Stimulated activated CD4-positive, alpha-beta T cell treated with anti-CD3 and anti-CD28 coated beads, Interleukin-12 subunit alpha, Interleukin-12 subunit beta, amount 100 ng/mL, for 4 hours (primary cell): Measurements from ENCODE around the gene ATAD2B.

Experiments used
- DNase-seq: peaks from one replicate; pipeline ENCODE4 v3.0.0-alpha.2; 2020

Gene ATAD2B

DNA sequence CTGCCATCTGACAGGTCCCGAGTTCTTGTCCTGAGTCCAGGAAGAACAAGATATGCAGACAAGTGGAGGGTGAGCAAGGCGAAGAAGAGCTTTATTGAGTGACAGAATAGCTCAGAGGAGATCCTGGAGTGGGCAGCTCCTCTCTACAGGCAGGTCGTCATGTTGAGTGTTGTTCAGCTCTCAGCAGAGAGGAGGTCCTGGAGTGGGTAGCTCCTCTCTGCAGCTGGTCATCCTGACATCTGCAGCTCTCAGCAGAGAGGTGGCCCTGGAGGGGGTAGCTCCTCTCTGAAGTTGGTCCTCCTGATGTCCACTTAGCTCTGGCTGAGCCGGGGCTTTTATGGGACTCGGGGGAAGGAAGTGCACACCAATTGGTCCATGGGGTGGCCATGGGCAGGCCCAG is 90.4 kb downstream of the ATAD2B start:
- no peak for DNase-seq

GRCh38 chr2:23835988-23836387 is 90.9 kb downstream of the ATAD2B start:
- DNase-seq = no peak

DNA sequence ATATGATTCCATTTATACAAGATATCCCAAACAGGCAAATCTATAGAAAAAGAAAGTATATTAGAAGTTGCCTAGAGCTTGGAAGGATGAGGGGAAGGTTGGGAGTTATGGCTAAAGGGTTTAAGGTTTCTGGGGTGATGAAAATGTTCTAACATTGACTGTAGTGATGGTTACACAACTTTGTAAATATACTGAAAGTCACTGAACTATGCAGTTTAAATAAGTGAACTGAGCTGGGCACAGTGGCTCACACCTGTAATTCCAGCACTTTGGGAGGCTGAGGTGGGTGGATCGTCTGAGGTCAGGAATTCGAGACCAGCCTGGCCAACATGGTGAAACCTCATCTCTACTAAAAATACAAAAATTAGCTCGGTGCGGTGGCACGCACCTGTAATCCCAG is 91.5 kb downstream of the ATAD2B start:
- no peak for DNase-seq

GRCh38 chr2:23828986-23829385 is 97.9 kb downstream of the ATAD2B start:
- no peak for DNase-seq

GRCh38 chr2:23828256-23828980 is 98.5 kb downstream of the ATAD2B start:
- no peak for DNase-seq

DNA sequence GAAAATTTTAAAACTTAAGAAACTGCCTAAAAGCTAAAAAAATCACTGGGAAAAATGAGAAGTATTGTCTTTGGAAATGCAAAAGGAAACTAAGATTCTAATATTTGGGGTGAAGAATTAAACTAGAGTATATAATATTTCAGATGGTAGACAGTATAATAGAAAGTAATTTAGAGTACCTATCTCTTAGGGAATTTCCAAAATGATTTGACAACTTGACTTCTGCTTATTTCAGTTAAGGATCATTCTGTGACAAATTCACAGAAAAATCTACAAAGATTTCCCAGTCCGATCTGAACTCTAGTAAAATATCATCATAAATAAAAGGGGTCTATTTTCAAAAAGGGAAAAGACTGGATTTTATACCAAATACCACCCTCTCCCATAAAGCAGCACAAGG is 99.6 kb downstream of the ATAD2B start:
- DNase-seq = no peak

- no peak for DNase-seq
These were observed 100.2 kb downstream of the ATAD2B start for GRCh38 chr2:23826771-23827170.

- no peak for DNase-seq
These were observed 100.9 kb downstream of the ATAD2B start for GRCh38 chr2:23826040-23826439.

- DNase-seq = no peak
These were observed 102.1 kb downstream of the ATAD2B start for GRCh38 chr2:23824777-23825212.

DNA sequence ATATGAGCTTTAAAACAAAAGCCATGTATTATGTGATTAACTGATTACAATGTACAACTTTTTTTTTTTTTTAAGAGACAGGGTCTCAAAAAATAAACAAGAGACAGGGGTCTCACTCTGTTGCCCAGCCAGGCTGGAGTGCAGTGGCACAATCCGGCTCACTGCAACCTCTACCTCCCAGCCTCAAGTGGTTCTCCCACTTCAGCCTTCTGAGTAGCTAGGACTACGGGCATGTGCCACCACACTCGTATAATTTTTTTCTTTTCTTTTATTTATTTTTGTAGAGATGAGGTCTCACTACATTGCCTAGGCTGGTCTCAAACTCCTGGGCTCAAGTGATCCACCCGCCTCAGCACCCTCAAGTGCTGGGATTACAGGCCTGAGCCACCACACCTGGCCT is 103.1 kb downstream of the ATAD2B start:
- DNase-seq = no peak

DNA sequence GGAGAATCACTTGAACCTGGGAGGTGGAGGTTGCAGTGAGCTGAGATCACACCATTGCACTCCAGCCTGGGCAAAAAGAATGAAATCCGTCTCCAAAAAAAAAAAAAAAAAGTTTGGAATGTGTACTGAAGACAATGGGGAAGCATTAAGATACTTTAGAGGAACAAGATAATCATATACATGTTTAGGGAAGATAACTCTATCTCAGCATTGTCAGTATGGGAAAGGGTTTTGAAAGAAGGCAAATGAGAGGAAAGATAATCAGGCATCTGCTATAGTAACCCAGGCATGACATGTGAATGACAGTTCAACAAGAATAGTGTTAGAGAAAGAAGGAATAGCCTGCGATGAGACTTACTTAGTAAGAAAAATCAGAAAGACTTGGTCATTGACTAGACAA is 112.0 kb downstream of the ATAD2B start:
- no peak for DNase-seq

DNA sequence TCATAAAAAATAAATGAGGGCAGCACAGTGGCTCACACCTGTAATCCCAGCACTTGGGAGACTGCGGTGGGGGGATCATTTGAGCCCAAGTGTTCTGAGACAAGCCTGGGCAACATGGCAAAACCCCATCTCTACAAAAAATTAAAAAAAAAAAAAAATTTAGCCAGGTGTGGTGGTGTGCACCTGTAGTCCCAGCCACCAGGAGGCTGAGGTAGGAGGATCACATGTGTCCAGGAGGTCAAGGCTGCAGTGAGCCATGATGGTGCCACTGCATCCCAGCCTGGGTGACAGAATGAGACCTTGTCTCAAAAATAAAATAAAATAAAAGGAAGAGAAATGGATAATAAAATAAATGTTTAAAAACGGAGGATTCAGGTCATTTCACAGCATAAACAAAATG is 113.5 kb downstream of the ATAD2B start:
- no peak for DNase-seq

GRCh38 chr2:23809150-23809549 is 117.8 kb downstream of the ATAD2B start:
- DNase-seq = no peak

- no peak for DNase-seq
These were observed 120.2 kb downstream of the ATAD2B start for GRCh38 chr2:23806665-23807249.

DNA sequence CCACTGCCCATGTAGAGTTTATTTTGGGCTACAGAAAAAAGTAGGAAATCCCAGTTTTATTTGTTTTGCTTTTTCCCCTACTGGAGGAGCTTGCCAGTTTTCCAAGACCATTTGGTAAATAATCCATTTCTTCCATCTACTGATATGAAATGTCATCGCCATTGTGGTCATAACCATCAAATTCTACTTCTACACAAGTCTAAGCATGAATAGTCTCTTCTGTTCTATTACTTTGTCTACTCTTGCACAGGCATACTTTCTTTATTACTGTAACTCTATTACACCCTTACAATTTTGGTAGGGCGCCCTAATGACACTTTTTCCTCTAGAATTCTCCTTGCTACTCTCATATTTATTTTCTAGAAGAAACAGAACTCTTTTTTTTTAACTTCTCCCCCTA is 120.7 kb downstream of the ATAD2B start:
- no peak for DNase-seq

DNA sequence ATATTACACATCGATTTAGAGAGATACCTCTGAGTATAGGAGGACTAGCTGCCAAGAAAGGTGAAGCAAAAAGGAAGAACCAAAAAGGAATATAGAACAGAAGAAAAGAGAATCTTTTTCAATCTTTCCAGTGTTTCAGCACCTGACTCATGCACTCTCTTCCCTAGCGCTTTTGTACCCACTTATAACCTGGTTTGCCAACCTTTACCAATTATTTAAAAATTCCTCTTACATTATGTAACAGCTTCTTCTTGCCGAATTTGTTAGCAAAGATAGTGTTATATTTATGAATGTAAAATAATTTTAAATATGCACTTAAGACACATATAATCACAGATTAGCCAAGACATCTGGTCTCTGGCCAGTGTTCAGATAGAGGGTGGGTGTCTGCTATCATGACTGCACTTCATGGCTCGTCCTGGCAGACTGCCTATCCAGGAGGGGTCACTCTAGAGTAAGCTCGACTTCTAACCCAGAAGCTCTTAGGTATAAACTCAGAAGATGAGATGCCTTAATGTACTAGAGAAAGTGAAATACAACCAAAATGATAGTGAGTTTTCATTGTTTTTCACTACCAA is 122.9 kb downstream of the ATAD2B start:
- DNase-seq = no peak

- DNase-seq = no peak
These were observed 123.5 kb downstream of the ATAD2B start for GRCh38 chr2:23803264-23803964.

- DNase-seq = no peak
These were observed 125.5 kb downstream of the ATAD2B start for GRCh38 chr2:23801396-23801795.

GRCh38 chr2:23794234-23794633 is 132.7 kb downstream of the ATAD2B start:
- DNase-seq = no peak

DNA sequence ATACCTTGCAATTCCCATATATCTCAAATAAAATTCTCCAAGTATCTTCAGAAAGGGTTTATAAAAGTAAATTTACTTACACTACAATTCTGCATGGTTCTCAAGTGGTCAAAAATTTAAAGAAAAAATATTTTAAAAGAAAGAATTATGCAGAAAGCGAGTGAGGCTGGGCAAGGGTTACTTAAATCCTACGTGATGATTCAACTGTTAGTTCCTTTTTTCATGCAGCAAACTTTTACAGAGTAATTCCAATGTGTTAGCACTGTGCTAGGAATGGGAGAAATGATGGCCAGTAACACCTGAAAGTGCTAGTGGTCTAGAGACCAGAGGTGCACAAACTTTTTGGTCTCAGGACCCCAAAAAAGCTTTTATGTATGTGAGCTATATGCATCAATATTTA is 133.4 kb downstream of the ATAD2B start:
- DNase-seq = no peak

DNA sequence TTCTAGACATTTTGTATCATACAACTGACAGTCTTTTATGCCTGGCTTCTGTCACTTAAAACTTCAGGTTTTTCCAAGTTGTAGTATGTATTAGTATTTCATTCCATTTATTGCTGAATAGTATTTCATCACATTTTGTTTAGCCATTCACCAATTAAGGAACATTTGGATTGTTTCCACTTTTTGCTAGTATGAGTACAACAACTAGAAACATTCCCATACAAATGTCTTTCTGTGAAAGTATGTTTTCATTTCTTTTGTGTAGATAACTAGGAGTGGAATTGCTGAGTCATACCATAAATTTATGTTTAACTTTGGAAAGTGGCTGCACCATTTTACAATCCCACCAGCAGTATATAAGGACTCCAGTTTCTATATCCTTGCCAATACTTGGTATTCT is 135.9 kb downstream of the ATAD2B start:
- no peak for DNase-seq

DNA sequence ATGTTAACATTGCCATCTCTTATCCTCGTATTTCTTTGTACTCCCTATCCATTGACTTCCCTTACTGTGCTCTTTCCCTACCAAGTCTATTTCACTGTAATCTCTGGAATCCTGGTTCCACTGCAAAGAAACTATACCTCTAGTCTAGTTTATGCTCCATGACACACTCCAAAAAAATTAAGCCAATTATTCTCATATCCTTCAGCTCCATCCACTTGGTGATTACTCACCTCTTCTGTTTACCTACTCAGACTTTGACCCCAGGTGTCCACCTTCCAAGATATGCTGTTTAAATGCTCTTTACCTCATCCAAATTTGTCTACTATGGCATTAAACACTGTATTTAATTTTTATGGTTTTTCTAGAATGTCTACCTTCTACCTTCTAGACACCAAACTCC is 137.9 kb downstream of the ATAD2B start:
- no peak for DNase-seq

DNA sequence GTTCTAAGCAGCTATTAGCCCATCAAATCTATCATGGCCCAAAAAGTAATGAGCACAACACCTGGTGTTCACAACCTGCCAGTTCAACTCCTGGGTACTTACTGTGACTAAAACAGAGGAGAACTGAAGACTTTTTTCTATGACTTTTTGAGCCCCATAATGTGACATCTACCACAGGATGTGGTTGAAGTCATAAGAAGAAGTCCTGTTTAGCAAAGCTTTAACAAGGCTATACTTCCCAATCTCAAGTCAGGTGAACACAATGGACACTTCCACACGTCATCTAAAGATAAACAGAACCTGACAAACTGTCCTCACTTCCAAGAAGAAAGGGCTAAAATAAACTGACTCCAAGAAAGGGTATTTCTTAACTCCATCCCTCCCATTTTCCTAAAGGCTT is 138.8 kb downstream of the ATAD2B start:
- DNase-seq = no peak

- DNase-seq = no peak
These were observed 142.0 kb downstream of the ATAD2B start for GRCh38 chr2:23784971-23785370.
